Measurements from ENCODE around the gene MACROD2.

The MACROD2 gene

DNA sequence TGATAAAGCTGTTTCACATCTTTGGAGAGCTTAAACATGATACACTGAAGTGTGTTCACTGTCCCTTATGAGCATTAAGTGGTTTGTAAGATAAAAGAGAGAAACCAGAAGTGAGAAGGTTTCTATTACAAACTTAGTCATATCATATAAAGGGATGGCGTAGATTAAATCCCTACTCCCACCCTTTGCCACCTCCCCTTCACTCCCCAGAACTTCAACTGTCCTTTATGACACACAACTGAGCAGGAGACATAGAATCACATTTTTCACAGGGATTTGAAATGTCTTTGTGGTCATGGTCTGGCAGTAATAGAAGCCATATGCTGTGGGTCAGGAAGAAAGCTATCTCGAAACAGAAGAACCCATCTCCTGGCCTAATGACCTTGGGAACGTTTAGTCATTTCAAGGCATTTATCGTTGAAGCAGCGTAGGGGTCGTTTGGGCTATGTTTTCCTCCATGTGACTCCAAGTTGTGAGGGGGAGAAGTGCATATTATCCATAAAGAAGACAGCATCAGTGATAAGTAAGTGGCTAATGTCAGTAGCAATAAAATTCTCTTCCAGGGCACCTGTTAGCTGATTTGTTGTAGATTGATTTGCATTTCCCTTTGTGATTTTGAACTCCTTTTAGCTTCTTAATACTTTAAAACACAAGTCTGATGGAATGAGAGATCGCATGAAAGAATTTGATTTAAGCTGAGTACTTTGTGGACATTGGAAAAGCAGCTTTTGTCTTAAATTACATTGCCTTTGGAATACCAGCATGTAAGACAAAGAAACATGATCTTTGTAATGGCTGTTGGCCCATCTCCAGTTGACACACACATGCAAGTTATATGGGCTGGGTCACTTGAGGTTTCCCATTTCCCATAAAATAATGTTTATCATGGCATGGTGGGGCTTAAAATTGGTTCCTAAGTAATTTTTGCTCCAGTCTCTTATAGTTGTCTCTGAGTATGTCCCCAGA lies 843.6 kb downstream of the MACROD2 start:
- DNase-seq, result no peak

DNA sequence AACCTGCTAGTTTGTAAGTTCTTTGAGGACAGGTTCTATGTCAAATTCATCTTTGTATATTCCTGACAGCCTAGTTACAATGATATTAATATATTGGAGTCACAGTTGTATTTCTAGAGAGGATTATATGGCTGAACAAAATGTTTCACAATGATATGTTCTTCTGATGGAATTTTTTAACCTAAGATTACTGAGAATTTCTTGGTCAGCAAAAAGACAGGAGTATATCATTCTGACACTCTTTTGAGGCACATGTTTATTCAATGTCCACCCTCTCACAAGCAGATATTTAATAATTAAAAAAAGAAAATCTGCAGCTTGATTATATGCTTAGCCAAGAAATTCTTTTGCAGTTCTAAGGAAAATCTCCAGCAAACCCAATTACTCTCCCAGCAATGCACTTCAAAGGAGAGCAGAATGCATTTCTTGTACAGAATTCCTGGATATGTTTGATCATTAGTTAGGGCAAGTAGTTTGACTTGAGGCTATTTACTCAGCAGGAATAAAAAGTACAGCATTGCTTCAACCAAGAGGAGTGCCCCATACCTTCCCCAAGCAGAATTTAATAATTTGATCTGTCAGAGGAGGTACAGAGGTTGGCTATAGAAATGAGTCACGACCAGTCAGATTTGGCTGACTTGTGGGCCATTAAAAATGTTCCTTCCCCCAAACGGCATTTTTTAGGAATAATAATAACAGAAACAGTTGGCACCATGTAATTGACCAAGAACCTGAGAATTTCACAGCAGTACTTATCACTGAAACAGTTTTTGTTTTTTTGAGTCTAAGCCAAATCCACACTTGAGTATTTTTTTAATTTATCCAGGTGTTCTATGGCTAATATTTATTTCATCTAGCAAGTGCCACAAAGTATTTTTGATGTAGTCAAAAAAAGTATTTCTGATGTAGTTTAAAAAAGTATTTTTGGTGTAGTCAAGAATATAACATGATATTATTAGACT lies 850.2 kb downstream of the MACROD2 start:
- DNase-seq, result no peak

DNA sequence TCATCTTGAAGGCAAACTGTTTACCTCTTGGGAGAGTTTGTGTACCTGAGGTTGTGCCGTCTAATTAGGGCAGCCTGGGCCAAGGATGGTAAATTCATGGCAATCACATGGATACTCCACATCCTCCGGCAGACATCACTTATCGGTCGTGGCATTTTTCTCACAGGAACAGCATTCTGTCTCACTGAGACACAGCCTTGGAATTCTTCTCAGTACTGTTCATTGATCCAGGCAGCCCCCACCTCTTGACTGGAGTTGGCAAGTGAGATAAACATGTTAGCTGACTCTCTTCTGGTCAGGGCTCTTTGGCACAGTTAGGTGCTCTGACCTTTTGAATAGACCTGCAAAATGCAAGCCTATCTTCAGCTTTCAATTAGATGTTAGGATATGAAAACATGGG lies 853.5 kb downstream of the MACROD2 start:
- DNase-seq, result no peak

DNA sequence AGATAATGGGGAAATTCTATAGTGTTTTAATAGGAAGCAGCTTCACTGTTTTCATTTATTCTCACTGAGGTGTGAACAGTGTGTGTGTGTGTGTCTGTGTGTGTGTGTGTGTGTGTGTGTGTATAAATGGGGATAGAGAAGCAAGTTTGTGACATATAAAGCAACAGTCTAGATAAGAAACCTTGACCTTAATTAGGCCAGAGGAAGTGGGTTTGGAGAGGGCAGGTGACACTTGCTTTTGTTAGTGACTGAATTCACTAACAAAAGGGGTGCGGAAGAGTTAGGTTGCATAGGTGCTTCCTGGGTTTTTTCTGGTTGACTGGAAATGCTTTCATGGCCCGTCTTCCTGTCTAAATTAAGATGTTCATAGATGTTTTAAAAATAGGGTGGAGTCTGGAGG lies 857.8 kb downstream of the MACROD2 start:
- no peak for DNase-seq

DNA sequence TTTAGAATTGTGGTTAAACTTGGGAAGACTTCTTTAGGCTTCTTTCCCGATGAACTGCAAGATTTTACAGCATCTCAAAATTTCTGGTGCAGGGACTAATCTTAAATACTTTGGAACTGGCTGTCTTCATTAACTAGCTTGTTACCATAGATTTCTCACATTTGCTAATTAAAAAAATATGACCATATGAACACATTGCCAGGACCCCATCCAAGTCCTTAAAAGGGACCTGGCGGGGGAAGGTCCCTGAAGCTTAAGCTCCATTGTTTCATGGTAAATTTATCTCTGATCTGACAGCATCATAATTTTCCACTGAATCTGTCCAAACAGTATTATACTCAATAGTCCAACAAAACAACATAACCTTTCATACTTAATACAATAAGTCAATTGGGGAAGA lies 859.9 kb downstream of the MACROD2 start:
- no peak for DNase-seq

DNA sequence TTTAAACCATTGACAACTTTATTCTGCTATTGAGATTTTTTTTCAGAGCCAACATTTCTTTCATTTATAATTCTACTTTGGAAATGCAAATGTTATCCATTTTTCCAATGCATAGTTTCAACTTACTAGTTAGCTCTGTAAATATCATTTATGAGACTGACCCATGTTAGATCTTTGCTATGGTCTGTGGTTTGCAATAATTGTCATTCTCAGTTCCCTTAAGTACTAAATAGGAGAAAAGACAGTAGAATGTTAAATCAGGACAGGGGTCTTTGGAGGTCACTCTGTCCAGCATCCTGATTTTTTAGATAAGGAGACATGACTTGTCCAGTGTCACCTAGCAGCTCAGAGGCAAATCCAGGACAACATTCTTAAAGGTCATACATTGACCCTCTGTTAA lies 864.3 kb downstream of the MACROD2 start:
- DNase-seq, result no peak

DNA sequence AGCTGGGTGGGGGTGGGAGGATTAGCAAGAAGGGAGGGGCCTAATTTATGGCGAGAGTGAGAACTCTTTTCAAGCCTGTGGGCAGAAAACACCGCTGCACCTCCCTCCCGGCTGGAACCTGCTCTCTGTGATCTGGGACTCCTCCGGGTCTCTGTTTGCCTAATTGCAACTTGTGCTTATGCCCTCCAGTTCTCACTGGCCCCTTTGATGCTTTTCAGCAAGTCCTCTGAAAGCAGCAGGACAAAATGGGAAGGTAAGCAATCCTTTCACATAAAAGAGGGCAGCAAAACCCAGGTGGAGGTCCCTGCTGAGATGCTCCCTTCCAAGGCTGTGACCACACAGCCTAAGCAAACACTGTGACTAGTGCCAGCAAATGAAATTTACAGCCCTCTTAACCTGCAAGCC lies 865.1 kb downstream of the MACROD2 start:
- DNase-seq, result no peak

DNA sequence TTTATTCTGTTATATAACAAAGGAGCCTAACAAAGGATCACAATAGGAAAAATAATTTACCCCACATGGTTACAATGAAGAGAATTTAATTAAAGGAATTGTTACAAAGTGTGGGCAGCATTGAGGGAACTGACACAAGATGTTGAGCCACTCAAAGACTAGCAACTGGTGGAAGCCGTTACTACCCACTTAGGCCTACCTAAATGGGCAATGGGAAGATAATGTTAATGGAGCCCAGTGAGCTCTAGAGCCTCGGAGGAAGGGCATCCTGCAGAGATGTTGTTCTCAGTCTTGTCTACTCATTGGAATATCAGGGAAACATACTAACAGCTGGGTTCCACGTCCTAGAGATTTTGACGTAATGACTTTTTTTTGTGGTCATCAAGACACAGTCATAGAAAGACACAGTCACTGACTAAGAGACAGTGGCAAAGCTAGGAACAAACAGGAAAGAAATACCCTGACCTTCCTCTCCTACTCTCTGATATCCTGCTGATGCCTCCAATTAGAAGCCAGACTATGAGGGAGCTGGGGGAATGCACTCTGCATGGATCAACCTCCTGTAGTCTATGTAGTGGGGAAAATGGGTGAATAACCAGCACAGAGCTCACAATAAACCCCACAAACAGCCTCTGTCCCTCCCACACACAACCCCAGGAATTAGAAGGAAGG lies 865.8 kb downstream of the MACROD2 start:
- no peak for DNase-seq

DNA sequence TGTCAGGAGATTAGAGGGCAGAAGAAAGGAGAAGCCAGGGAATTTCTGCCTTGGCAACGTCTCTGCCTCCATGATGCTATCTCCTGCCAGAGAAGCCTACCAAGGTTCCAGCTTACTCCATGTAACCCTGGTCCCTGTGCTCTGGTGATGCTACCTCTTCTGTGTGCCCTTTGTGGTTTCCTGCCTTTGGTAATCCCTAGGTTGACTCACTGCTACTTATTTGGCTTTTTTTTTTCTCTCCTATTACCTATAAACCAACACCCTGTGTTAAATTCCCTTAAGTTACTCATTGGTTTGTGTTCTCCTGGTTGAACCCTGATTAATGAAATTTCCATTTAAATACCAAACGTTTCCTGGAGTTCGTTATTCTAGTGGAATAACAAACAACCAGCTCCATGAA lies 869.9 kb downstream of the MACROD2 start:
- DNase-seq, result no peak

DNA sequence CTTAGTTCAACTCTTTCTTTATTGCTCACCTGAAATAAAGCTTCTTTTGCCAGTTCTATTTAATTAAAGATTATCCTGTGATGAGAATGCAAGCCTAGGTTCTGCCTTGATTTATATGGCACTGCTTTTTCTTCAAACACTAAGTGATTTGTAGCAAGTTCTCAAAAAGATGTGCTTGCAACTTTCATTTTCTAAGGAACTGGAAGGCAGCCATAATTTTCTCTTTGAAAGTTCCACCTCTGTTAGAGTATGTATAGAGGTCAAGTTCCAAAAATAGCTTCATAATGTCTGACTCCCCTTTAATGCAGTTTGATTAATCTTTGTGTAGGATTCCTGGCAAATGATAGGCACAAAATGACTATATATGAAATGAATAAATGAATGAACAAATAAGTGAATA lies 870.4 kb downstream of the MACROD2 start:
- no peak for DNase-seq

DNA sequence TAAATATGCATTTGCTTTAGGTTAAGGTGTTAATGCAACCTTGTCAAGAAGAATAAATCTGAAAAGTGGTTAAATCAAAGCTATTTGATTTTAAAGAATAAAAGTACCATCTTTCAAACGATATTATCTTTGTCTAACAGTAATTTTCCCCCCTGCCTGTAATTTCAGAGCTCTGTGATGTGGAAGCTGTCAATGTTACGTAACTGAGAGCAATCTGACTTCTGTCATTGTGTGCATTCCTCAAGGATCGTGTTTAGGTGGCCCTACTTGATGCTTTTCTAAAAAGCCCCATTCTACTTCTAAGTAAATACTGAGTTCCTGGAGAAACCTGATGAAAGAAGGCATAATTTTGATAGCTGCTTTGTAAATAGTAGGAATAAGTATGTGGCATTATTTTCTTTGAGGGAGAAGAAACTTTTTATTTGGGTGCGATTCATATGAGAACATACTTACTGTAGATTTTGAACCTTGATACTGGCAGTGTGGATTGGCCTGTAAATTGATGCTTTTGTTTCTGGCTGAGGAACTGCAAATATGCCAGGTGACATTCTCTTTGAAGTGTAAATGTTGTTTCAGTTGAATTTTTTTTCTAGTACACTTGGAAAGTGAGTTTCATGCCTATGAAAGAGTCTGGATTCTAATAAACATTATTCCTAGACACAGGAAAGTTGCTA lies 871.7 kb downstream of the MACROD2 start:
- DNase-seq, result no peak

DNA sequence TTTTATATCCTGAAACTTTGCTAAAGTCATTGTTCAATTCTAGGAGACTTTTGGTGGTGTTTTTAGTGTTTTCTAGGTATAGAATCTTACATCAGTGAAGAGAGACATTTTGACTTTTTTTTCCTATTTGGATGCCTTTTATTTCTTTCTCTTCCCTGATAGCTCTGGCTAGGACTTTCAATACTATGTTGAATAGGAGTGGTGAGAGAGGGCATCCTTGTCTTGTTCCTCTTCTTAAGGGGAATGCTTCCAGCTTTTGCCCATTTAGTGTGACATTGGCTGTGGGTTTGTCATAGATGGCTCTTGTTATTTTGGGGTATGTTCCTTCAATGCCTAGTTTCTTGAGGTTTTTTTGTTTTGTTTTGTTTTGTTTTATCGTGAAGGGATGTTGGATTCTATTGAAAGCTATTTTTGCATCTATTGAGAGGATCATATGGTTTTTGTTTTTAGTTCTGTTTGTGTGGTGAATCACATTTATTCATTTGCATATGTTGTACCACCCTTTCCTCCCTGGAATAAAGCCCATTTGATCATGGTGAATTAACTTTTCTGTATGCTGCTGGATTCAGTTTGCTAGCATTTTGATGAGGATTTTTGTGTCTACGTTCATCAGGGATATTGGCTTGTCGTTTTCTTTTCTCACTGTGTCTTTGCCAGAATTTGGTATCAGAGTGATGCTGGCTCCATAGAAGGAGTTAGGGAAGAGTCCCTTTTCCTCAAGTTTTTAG lies 882.1 kb downstream of the MACROD2 start:
- no peak for DNase-seq

DNA sequence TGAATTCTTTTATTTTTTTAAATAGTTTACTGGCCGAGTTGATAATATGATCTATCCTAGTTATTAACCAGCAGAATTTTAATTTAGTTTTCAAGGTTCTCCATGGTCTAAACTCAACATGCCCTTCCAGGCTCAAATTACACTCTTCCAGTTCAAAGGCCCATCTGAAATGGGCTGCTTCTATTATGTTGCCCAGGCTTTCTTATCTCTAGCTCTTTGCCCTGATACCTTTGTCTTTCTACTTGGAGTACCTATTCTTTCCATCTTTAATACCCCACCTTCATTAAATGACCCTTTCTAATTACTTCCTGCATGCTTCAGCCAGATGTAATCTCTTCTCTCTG lies 883.3 kb downstream of the MACROD2 start:
- DNase-seq, result no peak

DNA sequence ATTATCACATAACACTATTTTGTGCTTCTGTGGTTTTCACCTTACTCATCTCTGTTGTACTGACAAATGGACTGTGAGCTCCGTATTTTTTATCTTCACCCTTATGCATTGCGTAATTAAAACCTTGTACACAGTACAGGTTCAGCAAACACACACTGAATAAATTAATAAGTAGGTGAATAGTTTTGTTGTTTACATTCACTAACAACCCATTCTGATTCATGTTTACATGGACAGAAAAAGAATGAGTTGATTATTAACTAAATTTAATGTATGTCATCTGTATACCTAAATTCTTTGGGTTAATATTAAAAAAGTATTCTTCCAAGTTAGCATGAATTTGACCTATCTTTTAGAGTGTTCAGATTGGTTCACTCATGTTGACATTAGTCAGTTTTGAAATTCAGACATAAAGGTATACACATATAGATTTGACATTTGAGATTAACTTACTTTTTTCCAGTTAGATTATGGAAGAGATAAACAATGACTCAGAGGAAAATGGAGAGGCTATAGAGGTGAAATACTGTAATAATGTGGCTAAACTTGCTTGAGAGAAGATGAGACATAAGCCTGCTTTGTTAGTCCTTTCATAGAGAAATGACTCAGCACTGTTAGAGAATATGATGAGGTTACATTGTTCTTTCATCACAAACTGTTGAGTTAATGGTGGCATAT lies 883.8 kb downstream of the MACROD2 start:
- no peak for DNase-seq

DNA sequence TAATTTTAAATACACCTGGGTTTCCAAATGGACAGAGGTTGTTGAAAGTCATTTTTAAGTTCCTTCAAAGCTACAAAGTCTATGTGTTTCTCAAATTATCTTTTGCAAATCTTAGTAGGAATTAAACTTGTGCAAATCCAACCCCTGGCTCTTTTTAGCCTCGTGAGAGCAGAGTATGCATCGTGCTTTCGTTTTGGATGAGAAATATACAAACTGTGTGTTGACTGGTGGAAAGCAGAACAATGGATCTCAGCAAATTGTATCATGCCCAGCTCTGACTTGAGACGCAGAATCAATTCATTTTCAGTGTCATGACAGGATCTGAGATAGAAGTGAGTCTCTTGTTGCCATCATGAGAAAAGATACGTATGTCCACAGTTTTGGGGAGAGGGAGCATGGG lies 884.5 kb downstream of the MACROD2 start:
- DNase-seq, result no peak

DNA sequence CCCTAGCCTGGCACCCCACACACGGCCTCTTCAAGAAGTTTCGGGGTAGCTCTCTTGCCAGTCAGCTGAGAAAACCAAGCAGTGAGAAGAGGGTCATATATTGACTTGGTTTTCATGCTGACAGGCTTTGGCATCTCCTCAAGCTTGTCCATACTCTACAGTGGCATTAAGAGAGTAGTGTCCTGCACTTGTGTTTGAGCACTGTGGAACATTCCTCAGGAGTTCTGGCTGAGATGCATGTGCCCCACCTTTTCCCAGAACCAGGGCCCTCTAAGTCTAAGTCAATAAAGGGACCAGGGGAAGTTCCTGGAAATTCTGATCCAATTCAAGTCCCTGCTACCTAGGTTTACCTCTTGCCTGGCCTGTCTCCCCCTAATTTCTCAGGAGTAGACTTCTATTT lies 886.2 kb downstream of the MACROD2 start:
- no peak for DNase-seq

DNA sequence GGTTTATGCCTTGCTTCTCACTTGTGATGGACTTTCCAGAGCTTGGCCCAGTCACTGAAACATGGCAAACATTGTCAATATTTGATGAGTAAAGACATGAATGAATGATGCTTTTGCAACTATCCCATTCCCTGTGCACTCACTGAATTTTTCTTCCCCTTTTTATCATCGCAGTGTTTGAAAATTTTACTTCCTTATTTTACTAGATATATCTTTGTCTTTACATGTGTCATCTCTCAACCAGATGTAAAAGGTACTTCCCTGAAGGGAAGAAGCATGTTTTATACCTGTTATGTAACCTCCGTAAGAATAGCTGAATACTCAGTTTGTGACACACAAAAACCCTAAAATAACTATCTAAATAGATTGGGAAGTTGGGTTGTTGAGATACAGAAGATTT lies 886.8 kb downstream of the MACROD2 start:
- DNase-seq, result no peak

DNA sequence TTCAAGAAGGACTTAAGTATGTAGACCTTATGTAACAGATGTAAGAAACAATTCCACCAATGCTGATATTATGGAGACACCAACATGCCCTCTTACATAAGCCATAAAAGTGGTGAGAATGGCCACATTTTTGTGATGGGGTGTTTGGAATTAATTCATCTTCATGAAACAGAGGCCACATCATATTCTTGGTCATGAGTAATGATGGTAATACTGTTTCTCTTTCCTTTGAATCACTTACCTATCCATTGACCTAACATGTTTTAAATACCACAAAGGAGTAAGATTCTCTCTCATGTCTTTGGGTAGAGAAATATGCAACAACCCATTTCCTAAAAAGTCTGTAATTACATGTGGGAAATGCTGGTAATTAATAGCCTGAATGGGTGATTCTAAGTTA lies 887.5 kb downstream of the MACROD2 start:
- DNase-seq, result no peak

DNA sequence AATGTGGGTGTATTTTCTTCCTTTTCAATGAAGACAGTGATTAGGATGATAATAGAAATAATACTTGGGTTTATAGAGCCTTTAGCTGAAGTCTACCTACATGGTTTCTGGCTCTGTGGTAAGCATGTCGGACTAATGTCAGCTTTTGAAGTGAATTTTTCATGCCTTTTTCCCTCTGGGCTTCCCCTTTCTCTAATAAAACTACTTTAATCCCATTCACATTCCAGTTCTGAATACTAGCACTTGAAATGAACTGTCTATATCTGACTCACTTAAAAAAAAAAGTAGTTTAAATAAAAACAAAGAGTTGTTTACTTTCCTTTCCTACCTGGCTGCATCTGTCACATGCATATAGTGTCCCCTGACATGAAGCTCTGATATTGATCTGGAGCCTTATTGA lies 888.0 kb downstream of the MACROD2 start:
- DNase-seq, result no peak

DNA sequence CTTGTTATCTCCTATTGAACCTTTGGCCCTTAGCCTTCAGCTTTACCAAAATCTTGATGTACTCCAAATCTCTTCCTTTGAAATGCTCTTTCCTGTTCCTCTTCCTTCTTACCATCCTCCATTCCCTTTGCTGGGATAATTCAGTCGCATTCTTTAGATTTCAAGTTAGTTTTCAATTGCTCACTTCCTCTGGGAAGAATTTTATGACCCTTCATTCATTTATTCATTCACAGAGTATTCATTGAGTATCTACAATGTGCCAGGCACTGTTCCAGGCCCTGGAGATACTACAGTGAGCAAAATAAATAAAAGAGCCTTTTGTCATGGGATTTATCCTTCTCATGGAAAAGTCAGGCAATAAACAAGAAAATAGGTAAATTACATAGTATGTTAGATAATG lies 890.3 kb downstream of the MACROD2 start:
- no peak for DNase-seq

DNA sequence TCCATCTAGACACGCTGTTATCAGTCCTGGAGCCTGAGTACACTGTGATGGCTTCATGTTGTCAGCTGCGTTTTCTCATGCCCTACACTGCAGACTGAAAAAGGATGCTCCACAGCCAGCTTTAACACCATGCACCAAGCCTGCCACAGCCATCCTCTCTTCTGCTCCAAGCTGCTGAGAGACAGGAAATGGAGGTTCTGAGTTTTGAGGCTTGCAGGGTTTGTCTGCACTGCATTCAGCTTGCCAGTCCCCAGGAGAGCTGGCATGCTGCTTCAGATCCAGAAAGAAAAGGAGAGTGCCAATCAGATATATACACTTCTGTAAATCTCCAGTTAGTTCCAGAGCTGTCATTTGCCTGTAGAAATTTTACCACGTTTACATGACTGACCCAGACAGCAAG lies 892.8 kb downstream of the MACROD2 start:
- DNase-seq, result no peak
